Right lobe of liver (tissue), 6 donors: Measurements from ENCODE around the gene RNF8. TPM values are rescaled to one million over a fixed set of nuclear protein-coding genes. Genes with fewer than 3 reads are reported as not detected.
"Not testable (repeated sequence)": the region's sequence is repeated elsewhere in the genome, so short reads cannot be mapped to it uniquely, and the experiment has no call there.

Source experiments
- ATAC-seq, 4 donors: fragments of 200-7000 bp; cut with Tn5 transposase; one replicate each; pipeline ENCODE4 v1.9.1; 2020; ENCODE audit warnings: mild to moderate bottlenecking in 4 of 4, moderate library complexity in 4 of 4
- DNase-seq, 3 donors: peaks; one replicate each; pipeline ENCODE4 v3.0.0-alpha.2; 2020
- H3K27ac ChIP-seq, 3 donors: fragments of 200-600 bp; one replicate each; pipeline ENCODE4 v1.8.0; 2022
- H3K27me3 ChIP-seq, 2 donors: fragments of 200-600 bp; one replicate each; pipeline ENCODE4 v1.8.0; 2022
- H3K36me3 ChIP-seq, 4 donors: fragments of 200-600 bp; sonication (generic) in 1 of 4; one replicate each; pipeline versions ENCODE4 v1.5.1 to v1.8.0; 2017 to 2022; ENCODE audit warnings: control low read depth in 1 of 4
- H3K4me1 ChIP-seq, 4 donors: fragments of 200-600 bp; sonication (generic) in 1 of 4; one replicate each; pipeline versions ENCODE4 v1.5.1 to v1.8.0; 2017 to 2022; ENCODE audit warnings: control low read depth in 1 of 4
- H3K4me3 ChIP-seq, 3 donors: fragments of 200-600 bp; one replicate each; pipeline ENCODE4 v1.8.0; 2022
- H3K9me3 ChIP-seq, 4 donors: fragments of 200-600 bp; sonication (generic) in 1 of 4; one replicate each; pipeline versions ENCODE4 v1.5.1 to v1.8.0; 2017 to 2022; ENCODE audit warnings: control low read depth in 1 of 4
- CTCF ChIP-seq, 4 donors: fragments of 200-600 bp in 3 of 4; fragments of 450-650 bp in 1 of 4; IDR thresholded peaks; one replicate each; pipeline versions ENCODE4 v1.5.1 to v1.8.0; 2016 to 2022; ENCODE audit warnings: antibody characterized with exemption in 4 of 4, mild to moderate bottlenecking in 2 of 4
- POLR2A ChIP-seq: fragments of 450-650 bp; IDR thresholded peaks from one replicate; pipeline ENCODE4 v1.6.1; 2017; ENCODE audit warnings: antibody characterized with exemption, mild to moderate bottlenecking
- WGBS: methylation state at CpG from one replicate; pipeline ENCODE4 v1.1.6; 2018; ENCODE audit warnings: low coverage, low lambda C conversion rate; ENCODE audit not compliant: insufficient coverage; ENCODE audit errors: missing lambda C conversion rate; 5-methylcytosine and 5-hydroxymethylcytosine counted together
- intact Hi-C, 2 donors: fragments of 100-400 bp; cut with DNase I; formaldehyde crosslinking; loops; one replicate each; pipeline versions ENCODE4 v1.11.2 to v1.14.1; 2022
- long read RNA-seq: library from polyadenylated mRNA; unstranded; transcript quantifications from one replicate; pipeline ENCODE4 v2.0.0, GENCODE V29; 2019
- total RNA-seq, 6 experiments: library from RNA; depleted of rRNA in 2 of 6; stranded (reverse); fragments of >200 nt in 2 of 6; fragmentation: NEBNext Ultra II Directional in 3 of 6; extraction: Animal tissue kit (Norgen Biotek cat#: 25700) in 3 of 6; gene quantifications; one replicate each; pipeline versions ENCODE4 v1.1.0 to v1.2.4, GENCODE V29; 2016 to 2023
- donor health status: DM: no; HTN: yes; CAD: no.
- donor health status: DM: no; HTN: no; CAD: no.
- donor health status: DM: no; HTN: no; CAD: no.
- donor health status: DM: no; HTN: yes; CAD: no.
- donor health status: DM: no; HTN: yes; CAD: no.

The RNF8 gene
- total RNA-seq, result 1 to 10 TPM; 4.3 to 7.1 (median 6.1) TPM
- long read RNA-seq, full-length matches to known transcripts, result 1 of 2 reads
- long read RNA-seq, partial matches to known transcripts, result 1 of 2 reads
- long read RNA-seq, other reads (novel, unspliced or antisense), result 0 of 2 reads

GRCh38 chr6:37353761-37354525 is at the start of gene RNF8:
TSS of gene RNF8 (plus strand) at chr6:37353983. CDS start at chr6:37354165, 182 bp downstream.
- Histone ChIP-seq H3K9me3 (no peaks in the 10 kb centered on the region), H3K4me3 (peak within 1 kb of the TSS; percentile 86 to 96 (median 91)), H3K27me3 (no peaks in the 10 kb centered on the region), H3K4me1 (peaks cover 0 to 7% (median 2%) of the 10 kb centered on the region in 4 donors), H3K36me3 (no peaks in the 10 kb centered on the region), H3K27ac (peak within 1 kb of the TSS in 1 of 3 donors; percentile 30)
- under 1% methylated on average over 40 of the region's 54 CpGs for WGBS
- intact Hi-C loops, result no loop called here
- TF ChIP-seq CTCF (IDR thresholded peaks at IDR 0.05) (no peak), POLR2A (peak; percentile 37)
- peak; percentile 98 to 99 (median 98) for ATAC-seq
- DNase-seq, result peak; percentile 94 to 95 (median 94)

- Histone ChIP-seq H3K27me3 (no peaks in the 10 kb centered on the region), H3K4me1 (no peaks in the 10 kb centered on the region), H3K27ac (no peak overlapping the region), H3K36me3 (peaks cover 0 to 13% (median 0%) of the 10 kb centered on the region in 4 donors), H3K4me3 (no peak overlapping the region), H3K9me3 (no peaks in the 10 kb centered on the region)
- no peak for DNase-seq
- intact Hi-C loops, result no loop called here
- TF ChIP-seq POLR2A, result no peak
- TF ChIP-seq CTCF (IDR thresholded peaks at IDR 0.05), result no peak
- ATAC-seq, result no peak
- 100% methylated on average over 4 of the region's 7 CpGs for WGBS
These were observed 49.0 kb upstream of the RNF8 start for GRCh38 chr6:37304766-37305165.

GRCh38 chr6:37305841-37306425 is 47.9 kb upstream of the RNF8 start:
- ATAC-seq (no peak), DNase-seq (no peak)
- Histone ChIP-seq H3K9me3 (no peaks in the 10 kb centered on the region), H3K27me3 (no peaks in the 10 kb centered on the region), H3K36me3 (peaks cover 0 to 13% (median 0%) of the 10 kb centered on the region in 4 donors), H3K4me1 (no peaks in the 10 kb centered on the region), H3K27ac (no peak overlapping the region), H3K4me3 (no peak overlapping the region)
- WGBS, result 83% methylated on average over 1 of the region's 4 CpGs
- no peak for TF ChIP-seq CTCF (IDR thresholded peaks at IDR 0.05)
- TF ChIP-seq POLR2A, result no peak
- intact Hi-C loops, result no loop called here

GRCh38 chr6:37306624-37307222 is 47.1 kb upstream of the RNF8 start:
- H3K36me3 ChIP-seq, result peaks cover 0 to 13% (median 0%) of the 10 kb centered on the region in 4 donors
- H3K4me1 ChIP-seq, result no peaks in the 10 kb centered on the region
- H3K4me3 ChIP-seq, result no peak overlapping the region
- intact Hi-C loops, result no loop called here
- ATAC-seq, result no peak
- 94% methylated on average over 3 of the region's 4 CpGs for WGBS
- H3K27ac ChIP-seq, result no peak overlapping the region
- no peaks in the 10 kb centered on the region for H3K9me3 ChIP-seq
- no peak for DNase-seq
- TF ChIP-seq CTCF (IDR thresholded peaks at IDR 0.05) (no peak), POLR2A (no peak)
- no peaks in the 10 kb centered on the region for H3K27me3 ChIP-seq

- H3K4me1 ChIP-seq, ATAC-seq, intact Hi-C loops, H3K9me3 ChIP-seq, H3K27ac ChIP-seq, H3K36me3 ChIP-seq, DNase-seq, H3K4me3 ChIP-seq, H3K27me3 ChIP-seq: not testable (repeated sequence)
- WGBS, result 80% methylated on average over 4 of the region's 10 CpGs
These were observed 46.3 kb upstream of the RNF8 start for GRCh38 chr6:37307484-37307883.
